ENCODE results near the gene MRTFB.

- TF ChIP-seq SUZ12 (IDR thresholded peaks at IDR 0.05) (no peak), ELF4 (IDR thresholded peaks at IDR 0.05) (no peak), FOXA1 (IDR thresholded peaks at IDR 0.05) (no peak), ZNF384 (IDR thresholded peaks at IDR 0.05) (no peak)
- TF ChIP-seq, protein P1, sequence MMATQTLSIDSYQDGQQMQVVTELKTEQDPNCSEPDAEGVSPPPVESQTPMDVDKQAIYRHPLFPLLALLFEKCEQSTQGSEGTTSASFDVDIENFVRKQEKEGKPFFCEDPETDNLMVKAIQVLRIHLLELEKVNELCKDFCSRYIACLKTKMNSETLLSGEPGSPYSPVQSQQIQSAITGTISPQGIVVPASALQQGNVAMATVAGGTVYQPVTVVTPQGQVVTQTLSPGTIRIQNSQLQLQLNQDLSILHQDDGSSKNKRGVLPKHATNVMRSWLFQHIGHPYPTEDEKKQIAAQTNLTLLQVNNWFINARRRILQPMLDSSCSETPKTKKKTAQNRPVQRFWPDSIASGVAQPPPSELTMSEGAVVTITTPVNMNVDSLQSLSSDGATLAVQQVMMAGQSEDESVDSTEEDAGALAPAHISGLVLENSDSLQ (IDR thresholded peaks at IDR 0.05) = no peak
These were observed 207.6 kb downstream of the MRTFB start for GRCh38 chr16:14278749-14279148.

Data from HEK293T (cell line).